NCI-H82 (cell line): ENCODE results near the gene TMEM87B.

Experiments
- DNase-seq: peaks from one replicate; lab custom pipeline; 2025; lab: John Stamatoyannopoulos, UW

TMEM87B gene, protein sequence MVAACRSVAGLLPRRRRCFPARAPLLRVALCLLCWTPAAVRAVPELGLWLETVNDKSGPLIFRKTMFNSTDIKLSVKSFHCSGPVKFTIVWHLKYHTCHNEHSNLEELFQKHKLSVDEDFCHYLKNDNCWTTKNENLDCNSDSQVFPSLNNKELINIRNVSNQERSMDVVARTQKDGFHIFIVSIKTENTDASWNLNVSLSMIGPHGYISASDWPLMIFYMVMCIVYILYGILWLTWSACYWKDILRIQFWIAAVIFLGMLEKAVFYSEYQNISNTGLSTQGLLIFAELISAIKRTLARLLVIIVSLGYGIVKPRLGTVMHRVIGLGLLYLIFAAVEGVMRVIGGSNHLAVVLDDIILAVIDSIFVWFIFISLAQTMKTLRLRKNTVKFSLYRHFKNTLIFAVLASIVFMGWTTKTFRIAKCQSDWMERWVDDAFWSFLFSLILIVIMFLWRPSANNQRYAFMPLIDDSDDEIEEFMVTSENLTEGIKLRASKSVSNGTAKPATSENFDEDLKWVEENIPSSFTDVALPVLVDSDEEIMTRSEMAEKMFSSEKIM

DNA sequence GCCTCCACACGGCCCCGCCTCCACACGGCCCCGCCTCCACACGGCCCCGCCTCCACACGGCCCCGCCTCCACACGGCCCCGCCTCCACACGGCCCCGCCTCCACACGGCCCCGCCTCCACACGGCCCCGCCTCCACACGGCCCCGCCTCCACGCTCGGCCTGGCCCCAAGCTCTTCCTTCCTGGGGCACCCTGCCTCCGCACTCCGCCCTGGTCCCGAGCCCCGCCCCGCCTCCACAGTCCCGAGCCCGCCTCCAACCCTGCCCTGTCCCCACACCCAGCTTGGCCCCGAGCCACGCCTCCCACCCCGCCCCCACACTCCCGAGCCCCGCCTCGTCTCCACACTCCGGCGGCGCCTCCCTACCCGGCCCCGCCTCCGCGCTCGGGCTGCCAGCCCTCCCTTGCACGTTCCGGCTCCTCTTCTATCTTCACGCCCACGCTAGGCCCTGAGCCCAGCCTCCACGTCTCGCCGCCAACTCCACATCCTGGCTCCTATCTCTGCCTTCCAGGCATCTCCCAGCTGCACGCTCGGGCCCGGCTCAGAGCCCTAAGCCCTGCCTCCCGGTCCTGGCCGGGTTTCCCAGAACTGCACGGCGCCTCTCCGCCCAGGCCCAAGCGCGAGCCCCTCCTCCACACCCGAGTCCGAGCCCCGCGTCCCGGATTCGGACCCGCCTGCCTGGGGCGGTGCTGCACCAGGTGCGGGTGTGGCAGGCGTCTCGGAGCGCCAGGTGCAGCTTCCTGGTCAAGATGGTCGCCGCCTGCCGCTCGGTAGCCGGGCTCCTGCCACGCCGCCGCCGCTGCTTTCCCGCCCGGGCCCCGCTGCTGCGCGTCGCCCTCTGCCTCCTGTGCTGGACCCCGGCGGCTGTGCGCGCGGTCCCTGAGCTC, at the start of gene TMEM87B:
Gene TMEM87B, plus strand, starts transcription at position 423 of the 883 bp plus-strand sequence. Its CDS starts 323 bp downstream, at position 746.
- DNase-seq: peak; percentile 98

DNA sequence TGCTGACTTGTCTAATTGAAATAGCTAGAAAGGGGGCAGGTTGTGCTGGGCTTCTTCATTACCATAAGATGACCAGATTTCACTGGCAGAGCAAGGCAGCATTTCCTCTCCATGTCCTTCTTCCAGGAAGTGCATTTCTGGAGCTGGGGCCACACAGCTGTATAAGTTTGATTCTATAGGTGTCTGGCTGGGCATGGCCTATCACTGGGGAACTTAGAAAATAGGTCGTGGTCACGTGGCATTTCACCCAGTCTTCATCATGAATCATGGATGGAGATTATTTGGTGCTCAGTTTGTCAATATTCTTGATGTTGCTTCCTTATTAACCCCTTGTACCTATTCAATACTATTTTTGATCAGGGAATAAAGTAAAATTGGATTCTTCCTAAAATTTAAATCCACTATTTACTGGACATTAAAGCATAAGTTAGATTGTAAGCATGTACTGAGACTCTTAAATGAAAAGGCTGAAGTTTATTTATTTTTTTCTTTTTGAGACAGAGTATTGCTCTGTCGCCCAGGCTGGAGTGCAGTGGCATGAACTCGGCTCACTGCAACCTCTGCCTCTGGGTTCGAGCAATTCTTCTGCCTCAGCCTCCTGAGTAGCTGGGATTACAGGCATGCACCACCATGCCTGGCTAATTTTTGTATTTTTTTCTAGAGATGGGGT, 49.5 kb upstream of the TMEM87B start:
- DNase-seq: no peak

DNA sequence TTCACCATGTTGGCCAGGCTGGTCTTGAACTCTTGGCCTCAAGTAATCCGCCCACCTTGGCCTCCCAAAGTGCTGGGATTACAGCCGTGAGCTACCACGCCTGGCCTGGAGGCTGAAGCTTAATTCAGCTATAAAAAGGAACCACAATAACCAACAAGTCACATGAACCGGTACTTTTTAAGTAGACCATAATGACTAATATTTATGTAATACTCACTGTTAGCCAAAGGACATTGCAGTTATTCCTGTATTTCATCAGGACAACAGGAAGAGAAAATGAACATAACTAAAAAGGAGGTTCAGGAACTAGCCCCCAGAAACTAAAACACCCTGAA, 49.0 kb upstream of the TMEM87B start:
- DNase-seq: no peak

DNA sequence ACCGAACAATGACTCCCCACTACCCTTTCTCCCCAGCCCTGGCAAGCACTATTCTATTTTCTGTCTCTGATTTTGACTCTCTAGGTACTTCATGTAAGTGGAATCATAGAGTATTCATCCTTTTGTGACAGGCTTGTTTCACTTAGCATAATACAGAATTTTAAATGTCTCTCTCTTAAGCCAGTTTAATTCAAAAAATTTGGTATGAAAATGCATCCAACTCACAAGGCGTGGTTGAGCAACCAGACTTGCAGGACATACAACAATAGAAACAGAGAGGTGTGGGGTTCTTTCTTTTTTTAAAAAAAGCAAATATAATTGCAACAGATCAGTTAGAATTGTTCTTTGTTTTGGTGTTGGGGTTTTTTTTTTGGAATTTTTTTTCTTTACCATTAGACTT, 47.6 kb upstream of the TMEM87B start:
- DNase-seq: no peak

DNA sequence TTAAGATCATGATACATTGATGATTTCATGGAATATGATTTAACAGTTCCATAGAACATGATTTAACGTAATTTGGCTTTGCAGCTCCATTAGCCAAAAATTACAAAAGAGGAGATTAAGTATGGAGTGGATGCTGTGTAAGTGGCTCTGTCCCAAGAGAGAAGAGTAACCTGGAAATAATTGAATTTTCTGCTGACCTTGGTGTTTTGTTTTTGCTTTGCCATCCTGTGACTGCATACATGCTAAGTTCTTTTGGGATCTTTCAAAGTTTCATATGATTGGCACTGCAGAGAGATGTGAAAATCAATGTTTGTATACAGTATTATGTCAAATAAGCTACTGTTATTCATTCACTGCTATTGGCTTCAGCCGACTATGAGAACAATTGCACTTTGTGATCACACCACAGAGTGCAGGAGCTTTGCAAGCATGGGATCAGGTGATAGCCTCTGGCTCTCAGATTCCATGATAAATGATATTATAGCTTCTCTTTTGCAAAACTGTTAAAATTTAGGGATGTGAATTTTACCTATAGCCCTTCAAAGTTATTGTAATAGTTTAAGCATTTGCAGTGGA, 46.1 kb upstream of the TMEM87B start:
- DNase-seq: no peak

DNA sequence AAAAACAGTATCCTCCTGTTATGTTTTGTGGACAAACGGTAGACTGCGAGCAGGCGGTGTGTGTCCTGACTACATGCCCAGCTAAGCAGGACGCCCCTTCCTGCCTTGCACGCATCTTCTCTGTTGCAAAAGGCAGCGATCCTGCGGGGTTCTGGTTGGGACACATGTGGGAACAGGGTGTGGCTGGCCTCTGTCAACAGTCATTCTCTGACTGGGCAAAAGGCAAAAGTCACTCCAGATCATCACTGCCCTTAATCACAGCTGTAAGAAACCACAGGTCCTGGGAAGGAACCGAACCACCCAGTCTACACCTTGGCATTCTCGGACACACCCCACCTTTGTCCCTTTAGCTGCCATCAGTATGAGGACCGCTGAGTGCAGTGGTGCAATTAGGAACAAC, 44.3 kb upstream of the TMEM87B start:
- no peak for DNase-seq

DNA sequence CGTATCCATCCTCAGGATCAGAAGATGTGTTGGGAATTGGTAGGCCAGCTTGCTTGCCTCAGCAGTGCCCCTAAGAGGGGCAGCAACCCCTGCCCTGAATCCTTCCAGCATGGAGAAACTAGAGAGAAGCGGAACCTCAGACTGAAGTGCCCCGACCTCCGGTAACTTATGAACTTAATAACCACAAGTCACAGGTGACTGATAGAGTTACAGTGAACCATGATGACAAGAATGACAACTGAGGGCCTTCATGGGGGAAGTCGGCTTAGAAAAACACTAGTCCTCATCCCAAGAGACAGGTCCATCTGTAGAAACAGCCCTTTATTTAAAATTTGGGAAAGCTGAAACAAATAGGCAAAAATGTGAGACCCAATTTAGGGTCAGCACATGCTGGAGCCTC, 42.5 kb upstream of the TMEM87B start:
- no peak for DNase-seq

DNA sequence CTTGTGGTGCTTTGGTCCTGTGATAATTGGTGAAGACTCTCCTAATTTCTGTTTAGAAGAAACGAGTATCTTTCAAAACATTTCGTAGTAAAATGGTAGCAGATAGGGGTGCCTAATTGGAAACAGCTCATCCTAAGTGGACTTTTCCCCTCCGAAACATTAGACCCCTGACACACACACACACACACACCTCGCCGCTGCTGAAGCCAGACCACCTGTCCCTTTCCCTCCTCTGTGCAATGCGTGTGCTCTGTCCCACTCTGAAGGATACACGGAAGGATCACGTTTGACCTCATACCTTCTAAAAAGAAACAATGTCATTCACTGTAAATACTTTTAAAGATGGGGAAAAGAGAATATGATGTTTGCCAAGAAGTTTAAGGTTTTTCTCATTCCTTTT, 36.2 kb upstream of the TMEM87B start:
- DNase-seq: no peak

DNA sequence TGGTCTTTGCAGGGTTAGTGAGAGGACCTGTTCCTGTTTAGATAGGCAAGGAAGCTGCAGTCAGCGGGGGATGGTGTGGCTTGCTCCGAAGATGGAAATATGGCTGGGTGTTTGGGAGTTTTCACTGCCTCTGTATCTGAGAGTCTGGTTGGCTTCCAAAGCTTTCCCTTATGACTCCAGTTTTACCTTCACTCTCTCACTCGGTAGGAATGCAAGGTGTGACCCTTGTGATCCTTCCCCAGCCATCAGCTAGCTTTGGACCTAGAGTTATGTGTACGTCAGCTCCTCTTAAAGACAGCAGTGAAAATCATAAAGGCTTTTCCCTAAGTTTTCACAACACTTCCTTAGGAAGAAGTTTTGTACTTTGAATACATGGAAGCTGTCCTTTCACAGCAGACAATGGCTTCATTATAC, 35.5 kb upstream of the TMEM87B start:
- DNase-seq: no peak

DNA sequence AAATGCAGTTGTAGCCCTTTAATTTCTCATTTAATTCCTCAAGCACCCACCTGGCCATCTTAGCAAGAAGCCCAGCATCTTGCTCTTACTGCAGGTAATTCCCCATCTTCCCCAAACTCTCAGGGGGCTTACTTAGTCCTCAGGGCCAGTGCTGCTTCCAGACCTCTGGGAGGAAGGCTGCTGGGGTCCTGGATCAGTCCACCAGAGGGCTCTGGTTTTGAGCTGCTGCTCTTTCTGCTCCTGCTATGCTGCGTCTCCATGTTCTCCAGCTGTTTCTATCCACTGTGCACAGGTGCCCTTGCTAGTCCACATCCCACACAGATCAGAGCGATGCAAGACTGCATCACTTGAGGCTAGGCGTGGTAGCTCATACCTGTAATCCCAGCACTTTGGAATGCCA, 34.5 kb upstream of the TMEM87B start:
- DNase-seq: peak; percentile 39

DNA sequence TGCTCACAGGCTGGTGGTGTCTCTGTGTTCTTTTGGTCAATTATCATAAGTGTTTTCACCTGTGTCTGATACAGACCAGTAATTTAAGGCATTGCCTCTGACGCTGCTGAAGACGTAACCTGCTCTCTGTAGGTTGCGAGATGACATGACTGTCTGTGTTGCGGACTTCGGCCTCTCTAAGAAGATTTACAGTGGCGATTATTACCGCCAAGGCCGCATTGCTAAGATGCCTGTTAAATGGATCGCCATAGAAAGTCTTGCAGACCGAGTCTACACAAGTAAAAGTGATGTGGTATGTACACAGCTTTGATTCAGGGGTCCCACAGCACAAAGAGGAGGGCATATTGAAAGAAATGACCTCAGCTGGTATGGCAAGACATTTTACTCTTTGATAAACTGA, 33.8 kb upstream of the TMEM87B start:
- DNase-seq: no peak

DNA sequence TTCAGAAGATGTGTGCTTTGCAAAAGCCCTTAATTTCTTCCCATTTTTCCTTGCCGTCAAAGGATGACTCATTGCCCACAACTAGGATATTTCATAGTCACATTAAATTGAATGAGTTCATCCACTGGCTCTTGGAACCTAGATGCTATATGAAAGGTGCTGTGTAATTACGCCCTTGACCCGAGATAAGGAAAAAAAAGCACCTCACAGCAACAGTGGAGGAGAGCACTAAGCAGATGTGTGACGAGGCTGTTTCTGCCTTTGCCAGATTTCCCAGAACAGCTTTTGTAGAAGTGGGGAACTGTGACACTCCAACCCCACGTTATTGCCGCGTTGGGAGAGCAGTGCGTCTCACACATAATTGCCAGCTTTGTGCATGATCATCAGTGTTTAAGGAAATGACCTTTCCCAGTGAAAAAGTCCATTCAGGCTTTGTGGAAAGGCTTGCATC, 33.3 kb upstream of the TMEM87B start:
- DNase-seq: no peak

DNA sequence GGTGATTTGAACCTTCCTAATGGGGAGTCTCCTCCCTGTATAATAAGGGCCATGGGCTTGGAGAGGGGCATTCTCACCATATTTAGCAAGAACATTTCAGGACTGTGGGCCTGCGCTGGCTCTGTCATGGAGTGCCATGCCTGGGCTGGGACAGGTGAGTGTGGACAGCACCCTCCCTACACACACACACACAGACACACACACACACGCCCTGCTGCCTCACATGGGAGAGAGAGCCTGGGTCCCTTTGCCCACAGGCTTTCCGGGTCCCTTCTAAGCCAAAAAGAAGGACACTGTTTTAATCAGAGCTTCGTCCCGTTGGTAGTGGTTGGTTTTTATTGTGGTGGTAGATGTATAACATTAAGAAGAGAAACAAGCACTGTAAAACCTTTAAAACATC, 31.4 kb upstream of the TMEM87B start:
- DNase-seq: no peak

DNA sequence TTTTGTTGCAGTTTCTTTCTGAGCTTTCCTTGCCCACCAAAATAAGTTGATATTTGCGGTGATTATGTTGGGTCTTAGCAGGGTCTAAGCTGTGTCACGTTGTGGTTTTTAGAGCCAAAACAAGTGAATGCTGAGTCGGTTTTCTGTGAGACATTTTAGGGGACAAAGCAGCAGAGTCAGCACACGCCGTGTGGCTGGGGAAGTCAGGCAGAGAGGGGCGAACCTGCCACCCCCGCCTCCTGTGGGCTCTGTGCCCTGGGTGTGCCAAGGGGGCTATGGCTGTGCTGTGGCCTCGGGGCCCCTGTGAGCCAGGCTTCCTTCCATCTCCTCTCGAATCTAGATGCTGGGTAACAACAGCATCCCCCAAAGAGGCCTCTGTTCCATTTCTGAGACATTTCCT, 30.8 kb upstream of the TMEM87B start:
- DNase-seq: no peak

DNA sequence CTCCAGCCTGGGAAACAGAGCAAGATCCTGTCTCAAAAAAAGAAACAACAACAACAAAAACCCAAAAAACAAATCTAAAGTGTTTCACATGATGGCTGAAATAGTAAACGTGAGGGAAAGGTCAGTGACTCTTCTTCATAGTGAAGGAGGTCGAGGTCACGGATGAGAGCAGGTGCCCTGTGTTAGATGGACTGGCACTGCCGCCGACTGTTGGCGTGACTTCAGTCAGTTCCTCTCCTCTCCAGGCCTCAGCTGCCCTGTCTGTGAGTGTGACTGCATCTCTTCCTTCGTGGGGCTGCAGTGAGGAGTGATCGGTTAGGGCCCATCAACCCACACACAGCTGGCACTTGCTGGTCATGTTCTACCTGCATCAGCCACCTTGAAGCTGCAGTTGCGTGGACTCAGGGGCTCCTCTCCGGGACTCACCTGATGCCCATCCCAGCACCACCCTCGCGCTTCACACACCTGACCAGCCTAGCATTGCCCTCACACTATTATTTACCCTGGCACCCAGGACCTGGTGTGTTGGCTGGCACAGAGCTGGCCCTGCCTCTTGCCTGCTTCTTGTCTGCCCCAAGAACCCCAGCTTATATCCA, 30.1 kb upstream of the TMEM87B start:
- no peak for DNase-seq

DNA sequence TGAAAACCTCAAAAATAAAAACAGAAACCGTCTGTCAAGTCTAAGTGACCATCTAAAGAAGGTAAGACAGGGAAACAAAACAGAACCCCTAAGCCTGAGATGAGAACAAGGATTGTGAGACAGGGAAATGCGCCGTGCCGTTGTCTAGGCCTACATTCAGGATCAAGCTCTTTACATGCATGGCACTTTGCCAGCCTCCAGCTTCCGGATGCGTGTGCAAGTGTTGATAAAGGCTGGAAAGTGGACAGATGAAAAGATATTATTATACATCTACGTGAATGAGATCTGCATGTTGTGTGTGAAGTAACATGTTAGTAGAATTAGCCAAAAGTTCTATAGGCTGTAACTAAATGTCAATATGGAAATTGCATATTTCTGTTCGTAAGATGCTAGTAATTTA, 28.6 kb upstream of the TMEM87B start:
- peak; percentile 58 for DNase-seq

DNA sequence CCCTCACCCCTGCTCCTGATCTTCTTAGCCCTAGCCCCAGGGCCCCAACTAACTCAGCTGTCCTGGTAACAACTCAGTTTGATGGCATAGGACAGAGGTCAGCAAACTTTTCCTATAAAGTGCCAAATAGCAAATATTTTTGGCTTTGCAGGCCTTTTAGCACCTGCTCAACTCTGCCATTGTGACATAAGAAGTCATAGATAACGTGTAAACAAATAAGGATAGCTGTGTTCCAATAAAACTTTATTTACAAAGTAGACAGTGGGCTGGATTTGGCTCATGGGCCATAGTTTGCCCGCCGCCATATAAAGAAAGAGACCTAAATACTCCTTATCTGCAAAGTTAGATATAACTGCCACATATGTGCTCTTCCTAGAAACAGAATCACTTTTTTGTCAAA, 27.3 kb upstream of the TMEM87B start:
- DNase-seq: no peak

DNA sequence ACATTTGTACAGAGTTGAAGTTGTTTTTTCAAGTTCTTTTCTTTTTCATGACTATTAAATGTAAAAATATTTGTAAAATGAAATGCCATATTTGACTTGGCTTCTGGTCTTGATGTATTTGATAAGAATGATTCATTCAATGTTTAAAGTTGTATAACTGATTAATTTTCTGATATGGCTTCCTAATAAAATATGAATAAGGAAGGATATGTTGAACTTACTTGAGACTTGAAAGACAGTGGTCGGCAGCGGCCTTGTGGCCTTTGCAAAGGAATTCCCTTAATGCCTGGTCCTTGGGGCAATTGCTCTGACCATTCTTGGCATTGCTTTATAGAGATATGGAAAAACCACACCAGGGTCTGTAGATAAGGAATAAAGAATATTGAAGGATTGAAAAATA, 25.9 kb upstream of the TMEM87B start:
- DNase-seq: no peak

DNA sequence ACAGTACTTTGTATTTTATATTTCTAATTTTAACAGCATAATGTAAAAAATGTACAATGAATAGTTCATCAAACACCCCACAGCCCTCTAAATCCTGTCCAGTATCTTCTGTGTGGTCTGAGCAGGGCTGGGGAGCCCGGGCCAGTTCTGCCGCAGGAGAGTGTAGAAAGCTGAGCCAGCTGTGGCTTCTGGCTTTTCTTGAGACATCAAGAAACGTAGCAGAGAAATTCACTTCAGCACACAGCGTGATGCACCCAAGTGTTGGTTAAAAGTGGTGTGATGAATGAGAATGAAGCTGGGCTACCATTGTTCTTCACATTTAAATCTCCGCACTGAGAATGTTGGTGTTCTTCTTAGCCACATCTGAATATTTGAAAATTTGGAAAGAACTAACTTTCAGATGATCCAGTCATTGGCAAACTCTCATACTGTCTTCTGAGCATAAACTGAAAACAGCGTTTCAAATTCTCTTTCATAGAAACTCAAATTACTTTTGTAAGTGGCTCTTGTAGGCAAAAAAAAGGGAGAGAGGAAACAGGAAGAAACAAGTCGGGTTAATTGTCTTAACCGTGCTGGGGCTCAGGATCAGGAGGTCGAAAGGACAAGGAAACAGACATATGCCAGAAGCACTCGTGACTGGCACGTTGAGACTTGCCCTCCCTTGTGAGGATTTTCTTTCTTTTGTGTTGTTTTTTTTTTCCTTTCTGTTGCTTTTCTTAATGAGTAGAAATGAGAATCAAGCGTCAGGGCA, 23.4 kb upstream of the TMEM87B start:
- DNase-seq: peak; percentile 81

DNA sequence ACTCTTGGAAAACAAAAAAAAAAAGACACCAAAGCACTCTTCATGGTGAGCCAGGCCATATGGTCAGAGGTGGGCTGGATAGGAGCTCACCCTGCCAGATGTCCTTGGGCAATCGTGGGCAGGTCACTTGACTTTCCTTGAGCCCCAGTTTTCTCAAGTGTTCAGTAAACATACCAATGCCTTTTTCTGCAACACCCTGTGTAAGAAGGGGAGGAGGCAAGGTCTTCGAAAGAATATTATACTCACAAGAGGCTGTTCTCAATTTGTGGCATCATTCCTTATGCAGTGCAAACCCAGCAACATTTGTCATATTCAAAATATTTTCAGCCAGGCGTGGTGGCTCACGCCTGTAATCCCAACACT, 22.9 kb upstream of the TMEM87B start:
- peak; percentile 81 for DNase-seq
